Smooth muscle cell (in vitro differentiated cells): ENCODE results near the gene RAB40B. TPM values are rescaled to one million over a fixed set of nuclear protein-coding genes. Genes with fewer than 3 reads are reported as not detected.
"Not testable (repeated sequence)": the region's sequence is repeated elsewhere in the genome, so short reads cannot be mapped to it uniquely, and the experiment has no call there.

Source experiments
- DNase-seq: peaks from one replicate; lab custom pipeline; 2025; ENCODE audit not compliant: unreplicated experiment; lab: John Stamatoyannopoulos, UW
- H2AFZ ChIP-seq: fragments of 200-600 bp; sonication (generic); 2 replicates; pipeline ENCODE4 v1.6.0; 2016; ENCODE audit warnings: antibody characterized with exemption, low read depth, mild to moderate bottlenecking
- H3F3A ChIP-seq: fragments of 200-600 bp; sonication (generic); 2 replicates; pipeline ENCODE4 v1.6.0; 2017; ENCODE audit warnings: antibody characterized with exemption, low read depth
- H3K27ac ChIP-seq: fragments of 200-600 bp; sonication (generic); 2 replicates; pipeline ENCODE4 v1.5.1; 2016; ENCODE audit warnings: low read depth, mild to moderate bottlenecking
- H3K27me3 ChIP-seq: fragments of 200-600 bp; sonication (generic); 2 replicates; pipeline ENCODE4 v1.6.1; 2016; ENCODE audit warnings: low read depth, mild to moderate bottlenecking
- H3K36me3 ChIP-seq: fragments of 200-600 bp; sonication (generic); 2 replicates; pipeline ENCODE4 v1.5.1; 2016; ENCODE audit warnings: low read depth
- H3K4me1 ChIP-seq: fragments of 200-600 bp; sonication (generic); 2 replicates; pipeline ENCODE4 v1.5.1; 2016; ENCODE audit warnings: low read depth
- H3K4me2 ChIP-seq: fragments of 200-600 bp; sonication (generic); 2 replicates; pipeline ENCODE4 v1.6.0; 2016; ENCODE audit warnings: mild to moderate bottlenecking
- H3K4me3 ChIP-seq: fragments of 200-600 bp; sonication (generic); 2 replicates; pipeline ENCODE4 v1.5.1; 2016; ENCODE audit warnings: mild to moderate bottlenecking
- H3K79me2 ChIP-seq: fragments of 200-600 bp; sonication (generic); 2 replicates; pipeline ENCODE4 v1.6.0; 2016; ENCODE audit warnings: low read depth, mild to moderate bottlenecking
- H3K9ac ChIP-seq: fragments of 200-600 bp; sonication (generic); 2 replicates; pipeline ENCODE4 v1.6.0; 2016; ENCODE audit warnings: low read depth
- H3K9me3 ChIP-seq: fragments of 200-600 bp; sonication (generic); replicated peaks from 2 replicates; pipeline ENCODE4 v1.5.1; 2016; ENCODE audit warnings: low read depth
- H4K20me1 ChIP-seq: fragments of 200-600 bp; sonication (generic); 2 replicates; pipeline ENCODE4 v1.6.0; 2016; ENCODE audit warnings: low read depth
- WGBS: methylation state at CpG from one replicate; pipeline ENCODE4 v1.1.7; 2016; ENCODE audit warnings: low lambda C conversion rate; 5-methylcytosine and 5-hydroxymethylcytosine counted together
- polyA plus RNA-seq: library from polyadenylated mRNA; unstranded; fragments of >200 nt; fragmentation: Nextera tagmentation; extraction: Ambion mirVana; gene quantifications from 2 replicates; pipeline ENCODE4 v1.2.1, GENCODE V29; 2016
- total RNA-seq: library from RNA; depleted of rRNA; stranded (reverse); fragments of >200 nt; gene quantifications from 2 replicates; pipeline ENCODE4 v1.2.3, GENCODE V29; 2014
- TF ChIP-seq, protein P1 (sequence below): fragments of 200-600 bp; sonication (generic); IDR thresholded peaks from 2 replicates; pipeline ENCODE4 v1.5.1; 2017; ENCODE audit warnings: borderline replicate concordance, mild to moderate bottlenecking, antibody characterized with exemption; ENCODE audit not compliant: insufficient read depth, poor library complexity, severe bottlenecking

RAB40B gene
- total and polyA plus RNA-seq, 2 experiments from 2014 or later = 12.0 to 16.0 TPM

- no peaks in the 10 kb centered on the region for H3K27me3 ChIP-seq
- H3K79me2 ChIP-seq = no peaks in the 10 kb centered on the region
- H3F3A ChIP-seq = no peaks in the 10 kb centered on the region
- H3K4me1 ChIP-seq = no peaks in the 10 kb centered on the region
- no peak overlapping the region for H3K27ac ChIP-seq
- DNase-seq = no peak
- H3K4me2 ChIP-seq = no peak overlapping the region
- no peaks in the 10 kb centered on the region for H4K20me1 ChIP-seq
- no peak overlapping the region for H3K9ac ChIP-seq
- 93% methylated on average over 16 of the region's 16 CpGs for WGBS
- H3K36me3 ChIP-seq = no peaks in the 10 kb centered on the region
- H3K4me3 ChIP-seq = no peak overlapping the region
- TF ChIP-seq, protein P1, sequence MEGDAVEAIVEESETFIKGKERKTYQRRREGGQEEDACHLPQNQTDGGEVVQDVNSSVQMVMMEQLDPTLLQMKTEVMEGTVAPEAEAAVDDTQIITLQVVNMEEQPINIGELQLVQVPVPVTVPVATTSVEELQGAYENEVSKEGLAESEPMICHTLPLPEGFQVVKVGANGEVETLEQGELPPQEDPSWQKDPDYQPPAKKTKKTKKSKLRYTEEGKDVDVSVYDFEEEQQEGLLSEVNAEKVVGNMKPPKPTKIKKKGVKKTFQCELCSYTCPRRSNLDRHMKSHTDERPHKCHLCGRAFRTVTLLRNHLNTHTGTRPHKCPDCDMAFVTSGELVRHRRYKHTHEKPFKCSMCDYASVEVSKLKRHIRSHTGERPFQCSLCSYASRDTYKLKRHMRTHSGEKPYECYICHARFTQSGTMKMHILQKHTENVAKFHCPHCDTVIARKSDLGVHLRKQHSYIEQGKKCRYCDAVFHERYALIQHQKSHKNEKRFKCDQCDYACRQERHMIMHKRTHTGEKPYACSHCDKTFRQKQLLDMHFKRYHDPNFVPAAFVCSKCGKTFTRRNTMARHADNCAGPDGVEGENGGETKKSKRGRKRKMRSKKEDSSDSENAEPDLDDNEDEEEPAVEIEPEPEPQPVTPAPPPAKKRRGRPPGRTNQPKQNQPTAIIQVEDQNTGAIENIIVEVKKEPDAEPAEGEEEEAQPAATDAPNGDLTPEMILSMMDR = no peak
- H2AFZ ChIP-seq = no peak overlapping the region
- no peaks in the 10 kb centered on the region for H3K9me3 ChIP-seq
Observed at GRCh38 chr17:82656266-82656665, 42.2 kb downstream of the RAB40B start.

- Histone ChIP-seq H3K4me2 (no peak overlapping the region), H3K9me3 (no peaks in the 10 kb centered on the region), H3K4me1 (no peaks in the 10 kb centered on the region), H3K4me3 (no peak overlapping the region), H3K79me2 (no peaks in the 10 kb centered on the region), H3K27ac (no peak overlapping the region), H3F3A (no peaks in the 10 kb centered on the region), H2AFZ (no peak overlapping the region), H3K9ac (no peak overlapping the region), H3K36me3 (no peaks in the 10 kb centered on the region), H3K27me3 (no peaks in the 10 kb centered on the region), H4K20me1 (no peaks in the 10 kb centered on the region)
- TF ChIP-seq, protein P1 = no peak
- DNase-seq = no peak
- 89% methylated on average over 13 of the region's 13 CpGs for WGBS
Observed at GRCh38 chr17:82655523-82655922, 43.0 kb downstream of the RAB40B start.

DNA sequence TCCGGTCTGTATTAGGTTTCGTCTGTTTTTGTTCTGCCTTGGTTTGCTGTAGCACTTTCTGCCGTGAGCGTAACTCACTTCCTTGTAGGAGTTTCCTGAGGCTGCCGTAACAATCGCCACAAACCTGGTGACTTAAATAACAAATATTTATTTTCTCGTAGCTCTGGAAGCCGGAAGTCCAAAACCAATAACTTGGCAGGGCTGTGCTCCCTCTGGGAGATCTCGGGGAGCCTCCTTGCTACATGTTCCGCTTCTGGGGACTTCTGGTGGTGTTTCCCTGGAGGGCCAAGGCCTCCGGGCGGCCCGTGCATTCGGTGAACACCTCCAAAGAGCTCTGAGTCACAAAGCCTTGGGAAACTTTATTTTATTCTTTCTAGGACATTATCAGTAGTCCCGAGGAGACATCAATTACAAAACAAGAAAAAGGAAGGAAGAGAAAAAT, 43.4 kb downstream of the RAB40B start:
- Histone ChIP-seq H3K79me2 (no peaks in the 10 kb centered on the region), H3K36me3 (no peaks in the 10 kb centered on the region), H3K4me2 (no peak overlapping the region), H3K9me3 (no peaks in the 10 kb centered on the region), H4K20me1 (no peaks in the 10 kb centered on the region), H3K27me3 (no peaks in the 10 kb centered on the region), H3K4me1 (no peaks in the 10 kb centered on the region), H3K27ac (no peak overlapping the region), H3F3A (no peaks in the 10 kb centered on the region), H3K9ac (no peak overlapping the region), H3K4me3 (no peak overlapping the region), H2AFZ (no peak overlapping the region)
- TF ChIP-seq, protein P1 = no peak
- DNase-seq = no peak
- WGBS = 94% methylated on average over 15 of the region's 15 CpGs

- H3K79me2 ChIP-seq, H3F3A ChIP-seq, H3K27ac ChIP-seq, H3K27me3 ChIP-seq, H3K9ac ChIP-seq, H3K4me2 ChIP-seq, H2AFZ ChIP-seq, H3K36me3 ChIP-seq, H3K4me3 ChIP-seq, H4K20me1 ChIP-seq, H3K9me3 ChIP-seq, H3K4me1 ChIP-seq, DNase-seq: not testable (repeated sequence)
- 95% methylated on average over 6 of the region's 6 CpGs for WGBS
Observed at GRCh38 chr17:82654611-82655010, 43.9 kb downstream of the RAB40B start.
